ENCODE data around the gene ZBTB8A.
"Not testable (repeated sequence)": the region's sequence is repeated elsewhere in the genome, so short reads cannot be mapped to it uniquely, and the experiment has no call there.

ZBTB8A gene

GRCh38 chr1:32622806-32623681 is 83.8 kb downstream of the ZBTB8A start:
- Histone ChIP-seq H3K9ac (ENCODE audit: low read length) (no peak overlapping the region), H3K4me1 (ENCODE audit: insufficient read depth, low read length) (no peaks in the 10 kb centered on the region), H3K27ac (ENCODE audit: low read depth, low read length) (no peak overlapping the region), H3K4me3 (ENCODE audit: low read depth in 1 of 2, low read length in 2 of 2) (no peak overlapping the region), H3K27me3 (ENCODE audit: control insufficient read depth in 1 of 2, insufficient read depth in 2 of 2, low read length in 2 of 2) (no peaks in the 10 kb centered on the region), H3K36me3 (ENCODE audit: insufficient read depth, low read length) (peaks cover 6% of the 10 kb centered on the region), H3K9me3 (ENCODE audit: low read length) (no peaks in the 10 kb centered on the region)

- Histone ChIP-seq H3K27me3 (ENCODE audit: control insufficient read depth in 1 of 2, insufficient read depth in 2 of 2, low read length in 2 of 2) (no peaks in the 10 kb centered on the region), H3K4me3 (ENCODE audit: low read depth in 1 of 2, low read length in 2 of 2) (no peak overlapping the region), H3K4me1 (ENCODE audit: insufficient read depth, low read length) (no peaks in the 10 kb centered on the region), H3K9me3 (ENCODE audit: low read length) (no peaks in the 10 kb centered on the region), H3K27ac (ENCODE audit: low read depth, low read length) (no peak overlapping the region), H3K9ac (ENCODE audit: low read length) (no peak overlapping the region), H3K36me3 (ENCODE audit: insufficient read depth, low read length) (peaks cover 6% of the 10 kb centered on the region)
These were observed 84.5 kb downstream of the ZBTB8A start for GRCh38 chr1:32623775-32624174.

GRCh38 chr1:32626176-32626575 is 86.9 kb downstream of the ZBTB8A start:
- H3K36me3 ChIP-seq (ENCODE audit: insufficient read depth, low read length), result peaks cover 6% of the 10 kb centered on the region
- H3K4me1 ChIP-seq (ENCODE audit: insufficient read depth, low read length), result no peaks in the 10 kb centered on the region
- no peaks in the 10 kb centered on the region for H3K9me3 ChIP-seq (ENCODE audit: low read length)
- H3K9ac ChIP-seq (ENCODE audit: low read length), result no peak overlapping the region
- no peaks in the 10 kb centered on the region for H3K27me3 ChIP-seq (ENCODE audit: control insufficient read depth in 1 of 2, insufficient read depth in 2 of 2, low read length in 2 of 2)
- H3K4me3 ChIP-seq (ENCODE audit: low read depth in 1 of 2, low read length in 2 of 2), result no peak overlapping the region
- no peak overlapping the region for H3K27ac ChIP-seq (ENCODE audit: low read depth, low read length)

- no peaks in the 10 kb centered on the region for H3K9me3 ChIP-seq (ENCODE audit: low read length)
- H3K9ac ChIP-seq (ENCODE audit: low read length), result no peak overlapping the region
- no peak overlapping the region for H3K27ac ChIP-seq (ENCODE audit: low read depth, low read length)
- H3K27me3 ChIP-seq (ENCODE audit: control insufficient read depth in 1 of 2, insufficient read depth in 2 of 2, low read length in 2 of 2), result no peaks in the 10 kb centered on the region
- H3K4me3 ChIP-seq (ENCODE audit: low read depth in 1 of 2, low read length in 2 of 2), result no peak overlapping the region
- H3K36me3 ChIP-seq (ENCODE audit: insufficient read depth, low read length), result peaks cover 8% of the 10 kb centered on the region
- H3K4me1 ChIP-seq (ENCODE audit: insufficient read depth, low read length), result no peaks in the 10 kb centered on the region
These were observed 88.5 kb downstream of the ZBTB8A start for GRCh38 chr1:32627596-32628162.

- not testable (repeated sequence) for H3K9me3 ChIP-seq (ENCODE audit: low read length); H3K27ac ChIP-seq (ENCODE audit: low read depth, low read length); H3K9ac ChIP-seq (ENCODE audit: low read length); H3K4me1 ChIP-seq (ENCODE audit: insufficient read depth, low read length); H3K27me3 ChIP-seq (ENCODE audit: control insufficient read depth in 1 of 2, insufficient read depth in 2 of 2, low read length in 2 of 2); H3K4me3 ChIP-seq (ENCODE audit: low read depth in 1 of 2, low read length in 2 of 2)
- peaks cover 21% of the 10 kb centered on the region for H3K36me3 ChIP-seq (ENCODE audit: insufficient read depth, low read length)
These were observed 90.9 kb downstream of the ZBTB8A start for GRCh38 chr1:32630173-32630572.

GRCh38 chr1:32632829-32633228 is 93.6 kb downstream of the ZBTB8A start:
- Histone ChIP-seq H3K9ac (ENCODE audit: low read length) (no peak overlapping the region), H3K27me3 (ENCODE audit: control insufficient read depth in 1 of 2, insufficient read depth in 2 of 2, low read length in 2 of 2) (no peaks in the 10 kb centered on the region), H3K4me1 (ENCODE audit: insufficient read depth, low read length) (no peaks in the 10 kb centered on the region), H3K27ac (ENCODE audit: low read depth, low read length) (no peak overlapping the region), H3K4me3 (ENCODE audit: low read depth in 1 of 2, low read length in 2 of 2) (no peak overlapping the region), H3K9me3 (ENCODE audit: low read length) (no peaks in the 10 kb centered on the region), H3K36me3 (ENCODE audit: insufficient read depth, low read length) (peaks cover 15% of the 10 kb centered on the region)

- Histone ChIP-seq H3K27me3 (ENCODE audit: control insufficient read depth in 1 of 2, insufficient read depth in 2 of 2, low read length in 2 of 2) (no peaks in the 10 kb centered on the region), H3K27ac (ENCODE audit: low read depth, low read length) (no peak overlapping the region), H3K4me3 (ENCODE audit: low read depth in 1 of 2, low read length in 2 of 2) (no peak overlapping the region), H3K9me3 (ENCODE audit: low read length) (no peaks in the 10 kb centered on the region), H3K36me3 (ENCODE audit: insufficient read depth, low read length) (peaks cover 15% of the 10 kb centered on the region), H3K4me1 (ENCODE audit: insufficient read depth, low read length) (no peaks in the 10 kb centered on the region), H3K9ac (ENCODE audit: low read length) (no peak overlapping the region)
These were observed 96.5 kb downstream of the ZBTB8A start for GRCh38 chr1:32635508-32636277.

GRCh38 chr1:32636914-32637645 is 97.9 kb downstream of the ZBTB8A start:
- Histone ChIP-seq H3K27ac (ENCODE audit: low read depth, low read length) (no peak overlapping the region), H3K9me3 (ENCODE audit: low read length) (no peaks in the 10 kb centered on the region), H3K9ac (ENCODE audit: low read length) (no peak overlapping the region), H3K4me1 (ENCODE audit: insufficient read depth, low read length) (no peaks in the 10 kb centered on the region), H3K27me3 (ENCODE audit: control insufficient read depth in 1 of 2, insufficient read depth in 2 of 2, low read length in 2 of 2) (no peaks in the 10 kb centered on the region), H3K36me3 (ENCODE audit: insufficient read depth, low read length) (peaks cover 15% of the 10 kb centered on the region), H3K4me3 (ENCODE audit: low read depth in 1 of 2, low read length in 2 of 2) (no peak overlapping the region)

GRCh38 chr1:32639489-32640075 is 100.4 kb downstream of the ZBTB8A start:
- no peaks in the 10 kb centered on the region for H3K9me3 ChIP-seq (ENCODE audit: low read length)
- no peaks in the 10 kb centered on the region for H3K4me1 ChIP-seq (ENCODE audit: insufficient read depth, low read length)
- no peaks in the 10 kb centered on the region for H3K27me3 ChIP-seq (ENCODE audit: control insufficient read depth in 1 of 2, insufficient read depth in 2 of 2, low read length in 2 of 2)
- no peak overlapping the region for H3K9ac ChIP-seq (ENCODE audit: low read length)
- H3K27ac ChIP-seq (ENCODE audit: low read depth, low read length), result no peak overlapping the region
- no peaks in the 10 kb centered on the region for H3K36me3 ChIP-seq (ENCODE audit: insufficient read depth, low read length)
- no peak overlapping the region for H3K4me3 ChIP-seq (ENCODE audit: low read depth in 1 of 2, low read length in 2 of 2)

- H3K9me3 ChIP-seq (ENCODE audit: low read length); H3K9ac ChIP-seq (ENCODE audit: low read length); H3K36me3 ChIP-seq (ENCODE audit: insufficient read depth, low read length); H3K4me3 ChIP-seq (ENCODE audit: low read depth in 1 of 2, low read length in 2 of 2); H3K27me3 ChIP-seq (ENCODE audit: control insufficient read depth in 1 of 2, insufficient read depth in 2 of 2, low read length in 2 of 2); H3K4me1 ChIP-seq (ENCODE audit: insufficient read depth, low read length); H3K27ac ChIP-seq (ENCODE audit: low read depth, low read length): not testable (repeated sequence)
These were observed 103.1 kb downstream of the ZBTB8A start for GRCh38 chr1:32642292-32642827.

All from muscle layer of colon (tissue), 2 donors.